Hepatocyte (in vitro differentiated cells): ENCODE measurements around the gene GUCY1A1. TPM values are rescaled to one million over a fixed set of nuclear protein-coding genes. Genes with fewer than 3 reads are reported as not detected.
"Not testable (repeated sequence)": the region's sequence is repeated elsewhere in the genome, so short reads cannot be mapped to it uniquely, and the experiment has no call there.

Source experiments
- DNase-seq: peaks from one replicate; pipeline ENCODE4 v3.0.0-alpha.2; 2016; ENCODE audit warnings: low spot score
- H2AFZ ChIP-seq: fragments of 200-600 bp; sonication (generic); 2 replicates; pipeline ENCODE4 v1.6.0; 2016; ENCODE audit warnings: antibody characterized with exemption, mild to moderate bottlenecking
- H3K27ac ChIP-seq: fragments of 200-600 bp; sonication (generic); 2 replicates; pipeline ENCODE4 v1.5.1; 2016; ENCODE audit warnings: mild to moderate bottlenecking
- H3K27me3 ChIP-seq: fragments of 200-600 bp; sonication (generic); 2 replicates; pipeline ENCODE4 v1.6.1; 2016
- H3K36me3 ChIP-seq: fragments of 200-600 bp; sonication (generic); replicated peaks from 2 replicates; pipeline ENCODE4 v1.5.1; 2016; ENCODE audit warnings: low read depth; ENCODE audit not compliant: insufficient read depth
- H3K4me1 ChIP-seq: fragments of 200-600 bp; sonication (generic); 2 replicates; pipeline ENCODE4 v1.5.1; 2016; ENCODE audit warnings: mild to moderate bottlenecking, moderate library complexity; ENCODE audit not compliant: insufficient read depth
- H3K4me2 ChIP-seq: fragments of 200-600 bp; sonication (generic); 2 replicates; pipeline ENCODE4 v1.6.0; 2016
- H3K4me3 ChIP-seq: fragments of 200-600 bp; sonication (generic); 2 replicates; pipeline ENCODE4 v1.5.1; 2016; ENCODE audit warnings: mild to moderate bottlenecking
- H3K79me2 ChIP-seq: fragments of 200-600 bp; sonication (generic); 2 replicates; pipeline ENCODE4 v1.6.0; 2017; ENCODE audit warnings: mild to moderate bottlenecking
- H3K9me2 ChIP-seq: fragments of 200-600 bp; sonication (generic); replicated peaks from 2 replicates; pipeline ENCODE4 v1.6.0; 2017; ENCODE audit warnings: mild to moderate bottlenecking; ENCODE audit not compliant: insufficient read depth
- H3K9me3 ChIP-seq: fragments of 200-600 bp; sonication (generic); 2 replicates; pipeline ENCODE4 v1.5.1; 2016; ENCODE audit warnings: low read depth, mild to moderate bottlenecking
- H4K20me1 ChIP-seq: fragments of 200-600 bp; sonication (generic); 2 replicates; pipeline ENCODE4 v1.6.0; 2016; ENCODE audit warnings: mild to moderate bottlenecking; ENCODE audit not compliant: insufficient read depth, poor library complexity, severe bottlenecking
- EZH2 ChIP-seq: fragments of 200-600 bp; sonication (generic); IDR thresholded peaks from 2 replicates; pipeline ENCODE4 v1.6.1; 2016; ENCODE audit warnings: antibody characterized with exemption, mild to moderate bottlenecking, borderline replicate concordance
- EZH2phosphoT487 ChIP-seq: fragments of 200-600 bp; sonication (generic); IDR thresholded peaks from one replicate; pipeline ENCODE4 v1.6.1; 2018; ENCODE audit warnings: antibody characterized with exemption, mild to moderate bottlenecking, low read depth, moderate library complexity; ENCODE audit not compliant: unreplicated experiment, severe bottlenecking
- WGBS: methylation state at CpG from one replicate; pipeline ENCODE4 v1.1.6; 2016; ENCODE audit warnings: low lambda C conversion rate; ENCODE audit errors: missing lambda C conversion rate; 5-methylcytosine and 5-hydroxymethylcytosine counted together
- polyA plus RNA-seq: library from polyadenylated mRNA; unstranded; fragments of >200 nt; fragmentation: Nextera tagmentation; extraction: Ambion mirVana; gene quantifications from 2 replicates; pipeline ENCODE4 v1.2.1, GENCODE V29; 2016
- total RNA-seq: library from RNA; depleted of rRNA; stranded (reverse); fragments of >200 nt; gene quantifications from 2 replicates; pipeline ENCODE4 v1.2.3, GENCODE V29; 2014
- TF ChIP-seq, protein P1 (sequence below): fragments of 200-600 bp; sonication (generic); IDR thresholded peaks from 2 replicates; pipeline ENCODE4 v1.5.1; 2016; ENCODE audit warnings: antibody characterized with exemption, mild to moderate bottlenecking; ENCODE audit not compliant: poor library complexity

Gene GUCY1A1
- total and polyA plus RNA-seq, 2 experiments from 2014 or later, result 25.7 to 41.2 TPM

DNA sequence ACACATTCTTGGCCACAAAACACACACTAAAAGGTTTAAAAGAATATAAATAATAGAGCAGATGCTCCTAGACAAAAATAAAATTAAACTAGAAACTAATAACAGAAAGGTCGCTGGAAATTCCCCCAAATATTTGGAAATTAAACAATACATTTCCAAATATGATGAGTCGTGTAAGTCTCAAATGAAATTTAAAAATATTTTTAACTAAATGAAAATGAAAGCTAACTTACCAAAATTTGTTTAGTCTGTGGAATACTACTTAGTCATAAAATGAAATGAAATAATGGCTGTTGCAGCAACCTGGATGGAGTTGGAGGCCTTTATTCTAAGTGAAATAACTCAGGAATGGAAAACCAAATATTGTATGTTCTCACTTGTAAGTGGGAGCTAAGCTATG, 20.6 kb upstream of the GUCY1A1 start:
- no peak overlapping the region for H3K27ac ChIP-seq
- no peak for TF ChIP-seq EZH2phosphoT487
- no peak for TF ChIP-seq EZH2
- TF ChIP-seq, protein P1, sequence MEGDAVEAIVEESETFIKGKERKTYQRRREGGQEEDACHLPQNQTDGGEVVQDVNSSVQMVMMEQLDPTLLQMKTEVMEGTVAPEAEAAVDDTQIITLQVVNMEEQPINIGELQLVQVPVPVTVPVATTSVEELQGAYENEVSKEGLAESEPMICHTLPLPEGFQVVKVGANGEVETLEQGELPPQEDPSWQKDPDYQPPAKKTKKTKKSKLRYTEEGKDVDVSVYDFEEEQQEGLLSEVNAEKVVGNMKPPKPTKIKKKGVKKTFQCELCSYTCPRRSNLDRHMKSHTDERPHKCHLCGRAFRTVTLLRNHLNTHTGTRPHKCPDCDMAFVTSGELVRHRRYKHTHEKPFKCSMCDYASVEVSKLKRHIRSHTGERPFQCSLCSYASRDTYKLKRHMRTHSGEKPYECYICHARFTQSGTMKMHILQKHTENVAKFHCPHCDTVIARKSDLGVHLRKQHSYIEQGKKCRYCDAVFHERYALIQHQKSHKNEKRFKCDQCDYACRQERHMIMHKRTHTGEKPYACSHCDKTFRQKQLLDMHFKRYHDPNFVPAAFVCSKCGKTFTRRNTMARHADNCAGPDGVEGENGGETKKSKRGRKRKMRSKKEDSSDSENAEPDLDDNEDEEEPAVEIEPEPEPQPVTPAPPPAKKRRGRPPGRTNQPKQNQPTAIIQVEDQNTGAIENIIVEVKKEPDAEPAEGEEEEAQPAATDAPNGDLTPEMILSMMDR, result no peak

DNA sequence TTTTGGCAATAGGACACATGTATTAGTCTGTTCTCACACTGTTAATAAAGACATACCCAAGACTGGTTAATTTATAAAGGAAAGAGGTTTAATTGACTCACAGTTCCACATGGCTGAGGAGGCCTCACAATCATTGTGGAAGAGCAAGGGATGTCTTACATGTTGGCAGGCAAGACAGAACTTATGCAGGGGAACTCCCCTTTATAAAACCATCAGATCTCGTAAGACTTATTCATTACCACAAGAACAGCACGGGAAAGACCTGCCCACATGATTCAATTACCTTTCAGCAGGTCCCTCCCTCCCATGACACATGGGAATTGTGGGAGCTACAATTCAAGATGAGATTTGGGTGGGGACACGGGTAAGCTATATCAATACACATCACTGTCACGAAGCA, 15.9 kb upstream of the GUCY1A1 start:
- not testable (repeated sequence) for H3K4me2 ChIP-seq, H3K79me2 ChIP-seq, H2AFZ ChIP-seq, H3K27me3 ChIP-seq, DNase-seq, H3K9me2 ChIP-seq, H4K20me1 ChIP-seq, H3K4me3 ChIP-seq, H3K27ac ChIP-seq, H3K4me1 ChIP-seq, H3K36me3 ChIP-seq, H3K9me3 ChIP-seq
- WGBS, result 91% methylated on average over 4 of the region's 4 CpGs

More for the DNA sequence above, 20.6 kb upstream of the GUCY1A1 start:
- no peaks in the 10 kb centered on the region for H3K79me2 ChIP-seq
- H3K4me2 ChIP-seq, result no peak overlapping the region
- H4K20me1 ChIP-seq, result no peaks in the 10 kb centered on the region
- H3K9me2 ChIP-seq, result no peaks in the 10 kb centered on the region
- no peaks in the 10 kb centered on the region for H3K36me3 ChIP-seq
- no peak overlapping the region for H3K4me3 ChIP-seq
- WGBS, result 86% methylated on average over 2 of the region's 2 CpGs
- H2AFZ ChIP-seq, result no peak overlapping the region
- no peak for DNase-seq
- H3K4me1 ChIP-seq, result no peaks in the 10 kb centered on the region
- H3K27me3 ChIP-seq, result no peaks in the 10 kb centered on the region
- H3K9me3 ChIP-seq, result no peaks in the 10 kb centered on the region

DNA sequence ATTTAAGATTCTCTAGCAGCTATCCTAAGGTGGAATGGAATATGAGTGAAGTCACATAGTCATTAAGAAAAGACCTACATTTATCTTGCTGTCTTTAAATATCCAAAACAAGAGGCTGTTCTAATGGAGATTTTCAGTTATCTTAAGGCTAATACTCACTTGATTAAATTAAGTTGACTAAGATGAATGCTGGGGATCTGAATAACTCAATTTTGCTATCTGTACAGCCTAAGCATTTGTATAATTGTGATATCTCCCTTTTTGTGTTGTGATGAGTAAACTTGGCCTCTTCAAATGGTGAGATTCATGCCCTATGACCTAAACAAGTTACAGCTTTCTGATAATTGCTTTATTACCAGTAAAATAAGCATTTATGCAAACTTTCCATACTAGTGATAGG, 13.6 kb upstream of the GUCY1A1 start:
- no peaks in the 10 kb centered on the region for H3K9me2 ChIP-seq
- H3K36me3 ChIP-seq, result no peaks in the 10 kb centered on the region
- no peaks in the 10 kb centered on the region for H3K27me3 ChIP-seq
- H3K4me3 ChIP-seq, result no peak overlapping the region
- no peak overlapping the region for H3K4me2 ChIP-seq
- no peak overlapping the region for H3K27ac ChIP-seq
- no peaks in the 10 kb centered on the region for H4K20me1 ChIP-seq
- no peak for DNase-seq
- H2AFZ ChIP-seq, result no peak overlapping the region
- no peaks in the 10 kb centered on the region for H3K4me1 ChIP-seq
- TF ChIP-seq, protein P1, result no peak
- no peak for TF ChIP-seq EZH2
- no peak for TF ChIP-seq EZH2phosphoT487
- no peaks in the 10 kb centered on the region for H3K9me3 ChIP-seq
- no peaks in the 10 kb centered on the region for H3K79me2 ChIP-seq

DNA sequence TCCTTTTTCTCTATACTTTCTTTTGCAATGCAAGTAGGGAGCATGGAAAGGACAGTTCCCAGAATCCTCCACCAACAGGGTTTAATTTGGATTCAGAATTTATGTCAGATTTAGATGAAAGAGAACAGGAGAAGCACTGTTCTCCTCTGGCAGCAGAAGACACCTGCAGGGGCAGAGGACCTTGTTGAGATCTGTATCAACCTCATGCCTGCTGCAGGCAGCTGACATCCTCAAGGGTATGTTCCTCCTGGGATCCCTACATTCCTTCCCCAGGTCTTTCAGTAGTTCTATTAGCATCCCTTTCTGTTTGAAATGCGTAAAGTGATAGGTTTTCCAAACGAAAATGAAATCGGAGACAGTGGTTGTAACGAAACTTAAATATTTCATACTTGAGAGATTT, 10.6 kb upstream of the GUCY1A1 start:
- H3K79me2 ChIP-seq, result no peaks in the 10 kb centered on the region
- no peak overlapping the region for H3K4me3 ChIP-seq
- no peaks in the 10 kb centered on the region for H3K36me3 ChIP-seq
- H3K4me1 ChIP-seq, result no peaks in the 10 kb centered on the region
- 83% methylated on average over 4 of the region's 4 CpGs for whole genome bisulfite sequencing
- no peak for DNase-seq
- TF ChIP-seq, protein P1, result no peak
- TF ChIP-seq EZH2, result no peak
- TF ChIP-seq EZH2phosphoT487, result no peak
- no peak overlapping the region for H2AFZ ChIP-seq
- no peaks in the 10 kb centered on the region for H3K9me3 ChIP-seq
- H3K27ac ChIP-seq, result no peak overlapping the region
- no peaks in the 10 kb centered on the region for H3K27me3 ChIP-seq
- H3K9me2 ChIP-seq, result no peaks in the 10 kb centered on the region
- no peaks in the 10 kb centered on the region for H4K20me1 ChIP-seq
- H3K4me2 ChIP-seq, result no peak overlapping the region
